Measurements from ENCODE around the gene ARRDC2.
"Not testable (repeated sequence)": the region's sequence is repeated elsewhere in the genome, so short reads cannot be mapped to it uniquely, and the experiment has no call there.

The ARRDC2 gene

GRCh38 chr19:18000915-18001776 is 6.8 kb upstream of the ARRDC2 start:
- H3K36me3 Mint-ChIP-seq (ENCODE audit: low read depth) = peaks cover 9% of the 10 kb centered on the region
- H3K4me3 Mint-ChIP-seq = peak overlapping the region; percentile 88
- H3K4me1 Mint-ChIP-seq = peaks cover 22% of the 10 kb centered on the region
- DNase-seq (peak; percentile 94), ATAC-seq (peak; percentile 86)
- H3K27me3 Mint-ChIP-seq = no peaks in the 10 kb centered on the region
- no peaks in the 10 kb centered on the region for H3K9me3 Mint-ChIP-seq
- H3K27ac Mint-ChIP-seq = peak overlapping the region; percentile 93

GRCh38 chr19:18001777-18002345 is 6.1 kb upstream of the ARRDC2 start:
- Mint-ChIP-seq H3K36me3 (ENCODE audit: low read depth) (peaks cover 11% of the 10 kb centered on the region), H3K27ac (peak overlapping the region; percentile 89), H3K4me3 (peak overlapping the region; percentile 88), H3K9me3 (no peaks in the 10 kb centered on the region), H3K4me1 (peaks cover 22% of the 10 kb centered on the region), H3K27me3 (no peaks in the 10 kb centered on the region)
- DNase-seq (no peak), ATAC-seq (no peak)

DNA sequence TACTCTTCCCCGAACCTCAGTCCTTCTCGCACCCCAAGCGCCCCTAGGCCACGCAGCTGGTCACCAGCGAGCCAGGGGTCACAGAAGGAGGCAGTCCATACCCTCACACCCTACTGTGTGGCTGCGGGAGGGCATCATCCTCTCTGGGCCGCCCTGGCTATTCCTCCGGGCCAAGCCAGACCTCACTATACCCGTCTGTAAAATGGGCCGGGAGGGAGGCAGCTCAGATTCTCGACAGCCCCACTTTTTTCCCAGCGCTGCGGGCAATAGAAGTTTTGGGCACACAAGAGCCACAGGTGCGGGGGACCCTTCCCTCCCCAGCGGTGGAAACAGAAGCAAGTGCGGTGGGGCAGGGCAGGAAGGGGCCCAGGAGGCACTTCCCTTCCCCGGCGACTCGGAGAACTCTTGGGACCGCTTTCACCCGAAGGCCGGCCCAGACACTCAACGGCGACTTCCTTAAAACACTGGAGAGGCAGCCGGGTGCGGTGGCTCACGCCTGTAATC is 5.6 kb upstream of the ARRDC2 start:
- Mint-ChIP-seq H3K27me3 (no peaks in the 10 kb centered on the region), H3K9me3 (no peaks in the 10 kb centered on the region), H3K36me3 (ENCODE audit: low read depth) (peaks cover 14% of the 10 kb centered on the region), H3K4me3 (peak overlapping the region; percentile 88), H3K27ac (peak overlapping the region; percentile 42), H3K4me1 (peaks cover 27% of the 10 kb centered on the region)
- DNase-seq (peak; percentile 35), ATAC-seq (no peak)

DNA sequence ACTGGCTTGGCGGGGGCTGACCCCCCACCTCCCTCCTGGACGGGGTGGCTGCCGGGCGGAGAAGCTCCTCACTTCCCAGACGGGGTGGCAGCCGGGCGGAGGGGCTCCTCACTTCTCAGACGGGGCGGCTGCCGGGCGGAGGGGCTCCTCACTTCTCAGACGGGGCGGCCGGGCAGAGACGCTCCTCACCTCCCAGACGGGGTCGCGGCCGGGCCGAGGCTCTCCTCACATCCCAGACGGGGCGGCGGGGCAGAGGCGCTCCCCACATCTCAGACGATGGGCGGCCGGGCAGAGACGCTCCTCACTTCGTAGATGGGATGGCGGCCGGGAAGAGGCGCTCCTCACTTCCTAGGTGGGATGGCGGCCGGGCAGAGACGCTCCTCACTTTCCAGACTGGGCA is 2.2 kb upstream of the ARRDC2 start:
- not testable (repeated sequence) for H3K27ac Mint-ChIP-seq, ATAC-seq, DNase-seq, H3K9me3 Mint-ChIP-seq, H3K27me3 Mint-ChIP-seq, H3K4me3 Mint-ChIP-seq
- H3K36me3 Mint-ChIP-seq (ENCODE audit: low read depth) = peaks cover 25% of the 10 kb centered on the region
- peaks cover 34% of the 10 kb centered on the region for H3K4me1 Mint-ChIP-seq

DNA sequence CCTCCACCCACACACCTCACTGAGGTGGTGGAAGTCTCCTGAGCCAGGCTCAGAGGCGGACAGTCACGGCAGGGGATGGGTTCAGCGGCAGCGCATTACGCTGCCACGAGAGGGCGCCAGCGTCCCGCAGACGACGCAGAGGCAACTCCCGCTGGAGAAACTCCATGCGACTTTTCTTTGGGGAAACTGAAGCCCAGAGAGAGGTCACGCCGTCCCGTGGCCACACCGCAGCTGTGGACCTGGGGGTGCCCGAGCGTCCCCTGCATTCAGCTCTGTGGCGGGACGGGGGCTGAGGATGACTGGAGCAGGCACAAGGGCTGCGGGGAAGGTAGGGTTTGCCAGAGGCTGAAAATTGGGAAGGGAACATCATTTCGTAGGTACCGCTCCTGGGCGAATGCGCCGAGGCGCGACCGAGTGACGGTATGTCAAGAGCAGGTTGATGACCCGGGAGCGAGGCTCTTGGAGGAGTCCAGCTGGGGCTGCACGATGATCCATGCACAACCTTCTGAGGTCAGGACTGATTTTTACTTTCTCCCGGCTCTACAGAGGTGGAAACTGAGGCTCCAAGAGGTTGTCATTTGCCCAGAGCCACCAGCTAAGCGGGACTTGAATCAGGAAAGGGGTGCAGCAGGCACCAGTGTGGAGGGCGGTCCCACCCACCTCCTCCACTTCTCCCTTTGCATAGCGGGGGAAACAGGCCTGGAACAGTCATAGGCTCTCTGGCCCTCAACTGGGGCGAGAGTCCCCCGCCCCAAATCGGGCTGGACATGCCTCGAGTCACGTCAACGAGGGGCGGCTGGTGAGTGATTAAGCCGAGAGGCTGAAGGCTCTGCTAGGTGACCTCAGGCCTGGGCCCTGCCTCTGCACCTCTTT is 690 bp upstream of the ARRDC2 start:
- no peaks in the 10 kb centered on the region for H3K9me3 Mint-ChIP-seq
- H3K27ac Mint-ChIP-seq = peak overlapping the region; percentile 85
- peak; percentile 64 for ATAC-seq
- H3K27me3 Mint-ChIP-seq = no peaks in the 10 kb centered on the region
- H3K4me3 Mint-ChIP-seq = peak overlapping the region; percentile 83
- DNase-seq = peak; percentile 86
- peaks cover 35% of the 10 kb centered on the region for H3K4me1 Mint-ChIP-seq
- H3K36me3 Mint-ChIP-seq (ENCODE audit: low read depth) = peaks cover 30% of the 10 kb centered on the region

GRCh38 chr19:18008814-18009213 is 844 bp downstream of the ARRDC2 start:
- DNase-seq = no peak
- no peaks in the 10 kb centered on the region for H3K27me3 Mint-ChIP-seq
- H3K4me1 Mint-ChIP-seq = peaks cover 40% of the 10 kb centered on the region
- H3K27ac Mint-ChIP-seq = peak overlapping the region; percentile 77
- no peaks in the 10 kb centered on the region for H3K9me3 Mint-ChIP-seq
- ATAC-seq = no peak
- H3K4me3 Mint-ChIP-seq = peak overlapping the region; percentile 82
- peaks cover 33% of the 10 kb centered on the region for H3K36me3 Mint-ChIP-seq (ENCODE audit: low read depth)

GRCh38 chr19:18009412-18010066 is 1.6 kb downstream of the ARRDC2 start:
- Mint-ChIP-seq H3K27ac (no peak overlapping the region), H3K9me3 (no peaks in the 10 kb centered on the region), H3K4me1 (peaks cover 47% of the 10 kb centered on the region), H3K27me3 (no peaks in the 10 kb centered on the region), H3K4me3 (peak overlapping the region; percentile 82), H3K36me3 (ENCODE audit: low read depth) (peaks cover 40% of the 10 kb centered on the region)
- DNase-seq (peak; percentile 40), ATAC-seq (peak; percentile 22)

- DNase-seq (no peak), ATAC-seq (no peak)
- H3K4me1 Mint-ChIP-seq = peaks cover 51% of the 10 kb centered on the region
- H3K4me3 Mint-ChIP-seq = no peak overlapping the region
- H3K9me3 Mint-ChIP-seq = no peaks in the 10 kb centered on the region
- H3K36me3 Mint-ChIP-seq (ENCODE audit: low read depth) = peaks cover 43% of the 10 kb centered on the region
- H3K27me3 Mint-ChIP-seq = no peaks in the 10 kb centered on the region
- H3K27ac Mint-ChIP-seq = no peak overlapping the region
Measured at GRCh38 chr19:18010149-18010548, 2.2 kb downstream of the ARRDC2 start.

GRCh38 chr19:18013210-18014111 is 5.5 kb downstream of the ARRDC2 start:
- H3K4me1 Mint-ChIP-seq = peaks cover 59% of the 10 kb centered on the region
- ATAC-seq (no peak), DNase-seq (no peak)
- no peaks in the 10 kb centered on the region for H3K9me3 Mint-ChIP-seq
- H3K27me3 Mint-ChIP-seq = no peaks in the 10 kb centered on the region
- H3K27ac Mint-ChIP-seq = peak overlapping the region; percentile 64
- H3K4me3 Mint-ChIP-seq = no peak overlapping the region
- peaks cover 43% of the 10 kb centered on the region for H3K36me3 Mint-ChIP-seq (ENCODE audit: low read depth)

DNA sequence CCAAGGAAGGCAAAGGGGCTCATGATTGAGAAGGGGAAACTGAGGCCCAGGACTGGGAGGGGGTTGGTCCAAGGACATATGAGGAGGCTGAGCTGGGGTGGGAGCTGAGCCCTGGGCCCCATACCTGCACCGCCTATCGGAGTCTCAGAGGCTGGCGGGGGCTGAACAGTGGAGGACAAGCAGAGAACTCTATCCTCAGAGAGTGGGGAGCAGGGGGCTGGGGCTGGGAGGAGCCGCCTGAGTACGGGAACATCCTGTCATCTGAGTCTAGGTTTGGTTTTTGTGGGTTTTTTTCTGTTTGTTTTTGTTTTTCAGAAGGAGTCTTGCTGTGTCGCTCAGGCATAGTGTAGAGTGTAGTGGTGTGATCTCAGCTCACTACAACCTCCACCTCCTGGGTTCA is 6.2 kb downstream of the ARRDC2 start:
- Mint-ChIP-seq H3K4me3 (no peak overlapping the region), H3K4me1 (peaks cover 55% of the 10 kb centered on the region), H3K36me3 (ENCODE audit: low read depth) (peaks cover 38% of the 10 kb centered on the region), H3K27ac (peak overlapping the region; percentile 64), H3K9me3 (no peaks in the 10 kb centered on the region), H3K27me3 (no peaks in the 10 kb centered on the region)
- peak; percentile 32 for DNase-seq
- ATAC-seq = peak; percentile 53

DNA sequence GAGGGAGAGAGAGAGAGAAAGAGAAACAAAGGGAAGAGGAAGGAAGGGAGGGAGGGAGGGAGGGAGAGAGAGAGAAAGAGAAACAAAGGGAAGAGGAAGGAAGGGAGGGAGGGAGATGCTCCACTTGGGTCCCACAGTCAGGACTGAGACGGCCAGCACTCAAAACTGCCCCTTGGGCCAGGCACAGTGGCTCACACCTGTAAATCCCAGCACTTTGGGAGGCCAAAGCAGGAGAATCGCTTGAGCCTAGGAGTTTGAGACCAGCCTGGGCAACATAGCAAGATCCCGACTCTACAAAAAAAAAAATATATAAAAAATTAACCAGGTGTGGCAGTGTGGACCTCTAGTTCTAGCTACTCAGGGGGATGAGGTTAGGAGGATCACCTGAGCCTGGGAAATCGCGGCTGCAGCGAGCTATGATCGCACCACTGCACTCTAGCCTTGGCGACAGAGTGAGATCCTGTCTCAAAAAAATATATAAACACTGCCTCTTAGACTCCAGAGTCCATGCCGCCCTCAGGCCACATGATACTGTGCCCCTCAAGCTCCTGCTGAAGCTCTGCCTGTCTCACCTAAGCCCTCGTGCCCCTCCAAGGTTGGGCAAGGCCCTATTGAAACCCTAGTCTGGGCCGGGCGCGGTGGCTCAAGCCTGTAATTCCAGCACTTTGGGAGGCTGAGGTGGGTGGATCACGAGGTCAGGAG is 8.4 kb downstream of the ARRDC2 start:
- no peak for DNase-seq
- H3K4me3 Mint-ChIP-seq = no peak overlapping the region
- H3K27ac Mint-ChIP-seq = no peak overlapping the region
- no peaks in the 10 kb centered on the region for H3K9me3 Mint-ChIP-seq
- H3K4me1 Mint-ChIP-seq = peaks cover 63% of the 10 kb centered on the region
- no peaks in the 10 kb centered on the region for H3K27me3 Mint-ChIP-seq
- H3K36me3 Mint-ChIP-seq (ENCODE audit: low read depth) = peaks cover 29% of the 10 kb centered on the region
- ATAC-seq = no peak

GRCh38 chr19:18017275-18018083 is 9.5 kb downstream of the ARRDC2 start:
- no peaks in the 10 kb centered on the region for H3K9me3 Mint-ChIP-seq
- no peak overlapping the region for H3K4me3 Mint-ChIP-seq
- DNase-seq (no peak), ATAC-seq (no peak)
- H3K27ac Mint-ChIP-seq = peak overlapping the region; percentile 39
- peaks cover 30% of the 10 kb centered on the region for H3K36me3 Mint-ChIP-seq (ENCODE audit: low read depth)
- H3K27me3 Mint-ChIP-seq = no peaks in the 10 kb centered on the region
- peaks cover 73% of the 10 kb centered on the region for H3K4me1 Mint-ChIP-seq

All from activated naive CD8-positive, alpha-beta T cell treated with anti-CD3 and anti-CD28 coated beads, Interleukin-2, amount 50 U/mL, for 24 hours (primary cell).